HK-2 (cell line): ENCODE results near the gene GPSM1.

Experiments
- DNase-seq: peaks from one replicate; pipeline ENCODE4 v3.0.0-alpha.2; 2018; ENCODE audit not compliant: unreplicated experiment

The GPSM1 gene

GRCh38 chr9:136291306-136292025 lies 35.9 kb upstream of the GPSM1 start:
- no peak for DNase-seq

- no peak for DNase-seq
Measured at GRCh38 chr9:136292026-136292538, 35.3 kb upstream of the GPSM1 start.

- no peak for DNase-seq
Measured at GRCh38 chr9:136292591-136293448, 34.5 kb upstream of the GPSM1 start.

- DNase-seq = no peak
Measured at GRCh38 chr9:136293476-136294077, 33.8 kb upstream of the GPSM1 start.

- no peak for DNase-seq
Measured at GRCh38 chr9:136294437-136294836, 32.9 kb upstream of the GPSM1 start.

- DNase-seq = no peak
Measured at GRCh38 chr9:136295055-136295454, 32.3 kb upstream of the GPSM1 start.

- DNase-seq = no peak
Measured at GRCh38 chr9:136295542-136296433, 31.6 kb upstream of the GPSM1 start.

GRCh38 chr9:136296434-136297015 lies 30.8 kb upstream of the GPSM1 start:
- DNase-seq = no peak

GRCh38 chr9:136297016-136297691 lies 30.2 kb upstream of the GPSM1 start:
- DNase-seq = no peak

- no peak for DNase-seq
Measured at GRCh38 chr9:136297766-136298735, 29.3 kb upstream of the GPSM1 start.

- DNase-seq = no peak
Measured at GRCh38 chr9:136299116-136299515, 28.2 kb upstream of the GPSM1 start.

- no peak for DNase-seq
Measured at GRCh38 chr9:136299541-136299940, 27.8 kb upstream of the GPSM1 start.

- DNase-seq = no peak
Measured at GRCh38 chr9:136300016-136300545, 27.3 kb upstream of the GPSM1 start.

- no peak for DNase-seq
Measured at GRCh38 chr9:136300866-136301265, 26.5 kb upstream of the GPSM1 start.

GRCh38 chr9:136302527-136302926 lies 24.8 kb upstream of the GPSM1 start:
- DNase-seq = no peak

- no peak for DNase-seq
Measured at GRCh38 chr9:136303066-136303824, 24.1 kb upstream of the GPSM1 start.

- no peak for DNase-seq
Measured at GRCh38 chr9:136303825-136304416, 23.4 kb upstream of the GPSM1 start, which contains the start of gene CCDC187. TSS of gene CCDC187 (minus strand) at chr9:136304094. CDS start at chr9:136303830, 264 bp downstream.

- DNase-seq = no peak
Measured at GRCh38 chr9:136304456-136304855, 22.9 kb upstream of the GPSM1 start.
